ENCODE data around the gene DNAJC28.
"Not testable (repeated sequence)": the region's sequence is repeated elsewhere in the genome, so short reads cannot be mapped to it uniquely, and the experiment has no call there.

The DNAJC28 gene, protein sequence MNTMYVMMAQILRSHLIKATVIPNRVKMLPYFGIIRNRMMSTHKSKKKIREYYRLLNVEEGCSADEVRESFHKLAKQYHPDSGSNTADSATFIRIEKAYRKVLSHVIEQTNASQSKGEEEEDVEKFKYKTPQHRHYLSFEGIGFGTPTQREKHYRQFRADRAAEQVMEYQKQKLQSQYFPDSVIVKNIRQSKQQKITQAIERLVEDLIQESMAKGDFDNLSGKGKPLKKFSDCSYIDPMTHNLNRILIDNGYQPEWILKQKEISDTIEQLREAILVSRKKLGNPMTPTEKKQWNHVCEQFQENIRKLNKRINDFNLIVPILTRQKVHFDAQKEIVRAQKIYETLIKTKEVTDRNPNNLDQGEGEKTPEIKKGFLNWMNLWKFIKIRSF

DNA sequence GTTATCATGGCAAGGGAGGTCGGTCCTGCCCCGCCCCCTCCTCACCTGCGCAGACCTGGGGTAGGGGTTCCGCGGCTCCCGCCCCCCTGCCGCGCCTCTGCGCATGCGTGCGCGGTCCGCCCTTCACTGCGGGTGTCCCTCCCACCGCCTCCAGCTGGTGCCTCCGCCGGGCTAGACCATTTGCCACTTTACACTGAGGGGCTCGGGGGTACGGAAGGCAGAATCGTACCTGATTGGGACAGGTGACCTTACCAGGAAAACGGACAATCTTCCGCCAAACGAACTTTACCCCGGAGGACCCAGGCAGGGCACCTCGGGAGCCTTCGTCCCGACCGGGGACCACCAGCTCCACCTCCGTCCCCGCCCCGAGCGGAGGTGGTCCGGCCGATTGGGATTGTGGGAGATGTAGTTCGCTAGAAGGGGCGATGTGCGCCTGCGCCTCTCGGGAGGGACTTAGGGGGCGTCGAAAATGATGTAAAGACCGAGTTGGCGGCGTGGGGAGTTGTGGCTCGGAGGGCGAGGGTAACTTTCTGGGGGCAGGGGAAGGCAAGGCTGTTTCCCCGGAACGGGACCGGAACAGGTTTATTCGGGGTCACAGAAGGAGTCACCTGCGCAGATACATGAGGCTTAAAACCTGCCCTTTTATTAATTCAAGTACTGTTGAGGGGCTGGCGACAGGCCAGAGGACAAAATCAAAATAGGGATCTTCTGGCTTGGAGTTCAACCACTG is at the start of gene DNAJC28:
TSS of gene DNAJC28 (minus strand) at position 344 of the 730 bp plus-strand sequence. CDS start 2,323 bp downstream, outside the sequence.
- DNase-seq (ENCODE audit: extremely low read depth in 1 of 2, low read depth in 1 of 2), result peak; percentile 84 to 92

DNA sequence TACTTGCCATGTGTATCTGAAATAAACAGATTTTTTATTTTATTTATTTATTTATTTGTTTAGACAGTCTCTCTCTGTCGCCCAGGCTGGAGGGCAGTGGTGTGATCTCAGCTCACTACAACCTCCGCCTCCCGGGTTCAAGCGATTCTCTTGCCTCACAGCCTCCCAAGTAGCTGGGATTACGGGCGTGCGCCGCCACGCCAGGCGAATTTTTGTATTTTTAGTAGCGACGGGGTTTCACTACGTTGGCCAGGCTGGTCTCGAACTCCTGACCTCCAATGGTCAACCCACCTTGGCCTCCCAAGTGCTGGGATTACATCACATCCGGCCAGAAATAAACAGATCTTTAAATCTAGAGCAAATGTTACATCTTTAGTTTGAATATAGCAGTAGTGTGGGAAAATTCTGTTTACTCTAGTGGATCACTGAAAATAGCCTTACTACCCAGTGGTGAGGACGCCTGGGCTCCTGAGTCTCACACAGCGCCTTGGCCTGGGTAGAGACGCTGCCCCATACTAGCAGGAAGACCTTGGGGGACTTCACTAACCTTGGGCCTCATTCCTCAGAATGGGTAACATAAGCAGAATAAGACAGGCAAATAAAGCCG is 49.7 kb upstream of the DNAJC28 start:
- no peak for DNase-seq (ENCODE audit: extremely low read depth in 1 of 2, low read depth in 1 of 2)

DNA sequence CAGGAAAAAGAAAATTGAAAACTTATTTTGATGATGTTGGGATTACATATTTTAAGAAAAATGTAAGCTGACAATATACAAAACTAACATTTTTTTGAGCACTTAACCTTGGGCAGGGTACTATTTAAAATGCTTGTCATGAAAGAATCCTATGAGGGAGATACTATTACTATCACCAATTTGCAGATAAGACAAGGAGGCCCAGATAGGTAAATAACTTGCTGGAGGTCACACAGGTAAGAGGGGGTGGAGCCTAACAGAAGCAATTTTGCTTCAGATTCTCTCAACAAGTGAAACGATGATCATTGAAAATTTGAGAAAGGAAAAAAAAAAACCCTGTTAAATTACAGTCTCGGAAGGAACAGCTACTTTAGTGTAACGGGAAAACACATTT is 49.2 kb upstream of the DNAJC28 start:
- no peak for DNase-seq (ENCODE audit: extremely low read depth in 1 of 2, low read depth in 1 of 2)

DNA sequence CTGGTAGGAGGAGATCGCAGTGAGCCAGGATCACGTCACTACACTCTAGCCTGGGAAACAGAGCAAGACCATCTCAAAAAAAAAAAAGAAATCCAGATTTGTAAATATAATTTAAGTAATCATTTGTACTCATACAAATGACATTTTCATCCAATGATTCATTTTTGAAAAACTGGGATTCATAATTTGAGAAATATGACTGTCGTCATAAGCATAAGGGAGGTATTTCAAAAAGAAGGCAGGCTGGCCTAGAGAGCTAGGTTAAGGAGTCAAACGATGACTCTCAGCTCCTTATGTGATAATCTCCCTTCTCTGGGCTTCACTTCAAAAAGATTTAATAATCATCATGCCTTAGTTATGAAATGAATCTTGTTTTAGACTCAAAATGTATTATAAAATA is 48.1 kb upstream of the DNAJC28 start:
- DNase-seq (ENCODE audit: extremely low read depth in 1 of 2, low read depth in 1 of 2), result no peak

DNA sequence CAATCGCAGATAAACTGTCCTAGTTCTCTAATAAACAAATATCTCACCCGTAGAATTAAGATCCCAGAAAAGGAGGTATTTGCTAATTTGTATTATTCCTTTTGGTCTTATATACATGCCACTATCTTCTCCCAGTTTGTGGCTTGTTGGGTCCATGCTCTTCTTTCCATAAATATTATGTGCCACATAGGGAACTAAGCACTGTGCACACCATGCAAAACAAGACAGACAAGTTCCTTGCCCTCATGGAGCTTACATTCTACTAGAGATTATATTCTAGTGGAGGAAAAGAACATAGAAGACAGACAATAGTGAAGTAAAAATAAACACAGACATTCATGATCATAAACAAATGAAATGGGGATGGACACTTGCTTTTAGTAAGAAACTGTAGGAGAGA is 45.7 kb upstream of the DNAJC28 start:
- no peak for DNase-seq (ENCODE audit: extremely low read depth in 1 of 2, low read depth in 1 of 2)

DNA sequence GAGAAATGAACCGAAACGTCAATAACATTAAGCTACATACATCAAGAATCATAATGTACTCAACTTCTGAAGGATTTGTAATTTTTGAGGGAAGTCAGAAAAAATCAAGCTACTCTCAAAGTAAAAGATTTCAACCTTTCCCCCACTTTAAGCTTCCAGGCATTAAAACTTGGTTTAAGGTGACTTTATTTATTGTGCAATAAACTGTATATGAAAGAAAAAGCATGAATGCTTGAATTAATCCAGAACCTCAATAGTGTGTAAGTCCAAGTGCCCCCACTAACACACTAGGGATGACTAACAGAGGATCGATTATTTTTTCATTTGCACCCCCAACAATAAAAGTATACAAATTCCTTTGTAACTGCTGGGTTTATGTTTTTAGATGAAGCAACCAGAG is 39.5 kb upstream of the DNAJC28 start:
- no peak for DNase-seq (ENCODE audit: extremely low read depth in 1 of 2, low read depth in 1 of 2)

DNA sequence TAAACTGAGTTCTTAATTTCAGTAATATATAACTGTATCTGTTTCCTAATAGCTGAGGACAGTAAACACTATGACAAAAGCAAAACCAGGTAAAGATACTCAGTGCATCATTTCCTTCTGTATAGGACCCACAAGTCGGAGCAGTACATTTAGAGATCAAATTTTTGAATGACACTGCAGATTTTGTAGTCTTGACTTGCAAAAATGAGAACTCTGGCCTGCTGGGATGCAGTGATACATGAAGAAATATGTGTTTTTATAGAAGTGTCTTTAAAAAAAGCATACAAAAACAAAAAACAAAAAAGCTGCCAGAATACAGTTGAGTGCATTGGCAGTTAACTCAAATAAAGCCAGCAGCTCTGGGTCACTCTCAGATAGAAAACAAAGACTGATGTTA is 31.4 kb upstream of the DNAJC28 start:
- no peak for DNase-seq (ENCODE audit: extremely low read depth in 1 of 2, low read depth in 1 of 2)

DNA sequence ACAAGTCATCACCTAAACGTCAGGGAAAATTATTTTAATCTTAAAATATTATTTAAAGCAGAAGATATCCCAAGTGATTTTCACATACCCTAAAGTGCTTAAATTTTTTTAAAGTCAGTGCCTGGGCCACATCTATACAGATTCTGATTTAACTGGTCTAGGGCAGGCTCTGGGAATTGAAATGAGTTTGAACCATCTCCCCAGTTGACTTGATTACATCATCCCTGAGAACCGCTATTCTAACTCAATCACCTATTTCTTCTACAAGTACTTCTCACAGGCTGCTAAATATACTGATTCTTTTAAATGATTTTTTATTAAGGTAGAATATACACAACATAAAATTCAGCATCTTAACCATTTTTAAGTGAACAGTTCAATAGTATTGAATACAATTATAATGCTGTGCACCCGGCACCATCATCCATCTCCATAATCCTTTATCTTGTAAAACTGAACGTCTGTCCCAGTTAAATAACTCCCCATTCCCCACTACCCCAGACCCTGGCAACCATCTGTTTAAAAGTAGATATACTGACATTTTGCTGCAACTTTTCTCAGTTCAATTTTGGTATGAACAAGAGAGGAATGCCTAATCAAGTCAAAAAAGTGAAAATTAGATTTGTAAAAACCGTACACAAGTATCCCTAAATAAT is 30.9 kb upstream of the DNAJC28 start:
- no peak for DNase-seq (ENCODE audit: extremely low read depth in 1 of 2, low read depth in 1 of 2)

DNA sequence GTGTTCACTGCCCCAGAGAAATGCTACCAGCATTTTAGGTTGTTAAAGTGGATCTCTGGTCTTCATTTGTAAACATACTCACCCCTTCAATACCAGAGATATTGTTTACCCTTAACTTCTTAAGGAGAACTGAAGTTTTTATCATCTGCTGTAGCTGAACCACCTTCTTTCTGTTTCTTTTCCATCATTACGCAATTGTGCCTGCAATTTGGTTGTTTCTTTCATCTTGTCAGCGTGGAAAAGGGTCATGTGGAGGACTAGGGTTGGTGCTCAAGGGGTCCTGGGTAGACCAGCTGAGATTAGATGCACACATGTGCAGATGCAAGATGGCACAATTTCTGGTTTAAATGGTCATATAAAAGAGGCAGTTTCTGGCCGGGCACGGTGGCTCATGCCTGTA is 27.4 kb upstream of the DNAJC28 start:
- no peak for DNase-seq (ENCODE audit: extremely low read depth in 1 of 2, low read depth in 1 of 2)

DNA sequence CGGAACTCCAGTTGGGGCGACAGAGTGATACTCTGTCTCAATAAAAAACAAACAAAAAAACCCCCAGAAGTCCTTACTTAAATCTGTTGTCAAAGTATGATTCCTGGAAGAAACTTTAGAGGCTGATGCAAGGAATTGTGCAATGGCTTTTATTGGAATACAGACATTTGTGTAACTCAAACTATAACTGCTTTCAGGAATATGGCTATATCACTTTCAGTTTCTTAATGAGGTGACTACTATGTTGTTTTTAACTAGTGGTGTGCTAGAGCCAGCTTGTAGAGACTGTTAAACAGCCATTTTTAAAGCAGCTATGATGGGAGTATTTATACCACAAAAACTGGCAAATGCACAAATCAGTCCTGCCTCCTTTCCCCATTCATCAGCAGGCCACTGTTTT is 22.7 kb upstream of the DNAJC28 start:
- DNase-seq (ENCODE audit: extremely low read depth in 1 of 2, low read depth in 1 of 2), result no peak

DNA sequence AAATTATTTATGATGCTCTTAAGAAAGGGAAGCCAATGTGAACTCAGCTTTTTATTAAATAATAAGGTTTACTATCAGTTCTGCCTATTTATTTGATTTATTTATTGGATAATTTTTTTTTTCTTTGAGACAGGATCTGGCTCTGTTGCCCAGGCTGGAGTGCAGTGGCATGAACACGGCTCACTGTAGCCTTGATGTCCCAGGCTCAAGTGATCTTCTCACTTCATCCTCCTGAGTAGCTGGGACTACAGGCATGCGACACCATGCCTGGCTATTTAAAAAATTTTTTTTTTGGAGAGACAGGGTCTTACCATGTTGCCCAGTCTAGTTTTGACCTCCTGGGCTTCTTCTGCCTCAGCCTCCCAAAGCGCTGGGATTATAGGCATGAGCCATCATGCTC is 21.0 kb upstream of the DNAJC28 start:
- DNase-seq (ENCODE audit: extremely low read depth in 1 of 2, low read depth in 1 of 2), result no peak

DNA sequence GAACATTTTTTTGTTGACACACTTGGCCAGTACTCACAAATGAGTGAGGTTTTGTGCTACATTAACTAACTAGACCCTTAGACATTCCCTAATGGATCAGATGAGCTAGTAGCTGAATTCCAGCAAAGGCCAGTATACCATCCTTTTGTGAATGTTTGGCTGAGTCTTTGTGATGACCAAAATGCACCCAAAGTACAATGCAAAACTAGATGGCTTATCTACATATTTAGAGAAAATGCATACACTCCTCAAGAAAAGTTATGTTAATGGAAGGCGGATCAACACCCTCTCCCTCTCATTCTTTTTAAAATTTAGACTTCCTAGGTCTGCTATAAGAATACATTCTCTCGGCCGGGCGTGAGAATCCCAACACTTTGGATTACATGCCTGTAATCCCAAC is 20.1 kb upstream of the DNAJC28 start:
- DNase-seq (ENCODE audit: extremely low read depth in 1 of 2, low read depth in 1 of 2), result no peak

DNA sequence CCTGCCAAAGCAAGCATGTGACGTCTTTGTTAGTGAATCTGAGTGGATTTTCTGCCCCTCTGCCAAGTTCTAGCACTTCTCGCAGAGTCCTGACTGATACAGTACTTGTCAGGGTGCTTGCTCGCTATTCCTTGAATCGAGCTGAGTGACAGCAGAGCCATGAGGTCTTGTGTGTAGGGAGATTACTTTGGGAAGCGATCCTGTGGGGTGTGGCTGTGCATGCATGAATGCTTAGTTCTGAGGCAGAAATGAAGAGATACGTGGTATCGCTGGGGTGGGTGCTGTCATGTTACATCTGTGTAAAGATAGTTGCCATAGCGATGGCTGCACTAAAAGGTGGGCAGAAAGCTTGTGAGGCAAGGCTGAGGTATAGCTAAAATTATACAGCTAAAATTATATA is 19.3 kb upstream of the DNAJC28 start:
- no peak for DNase-seq (ENCODE audit: extremely low read depth in 1 of 2, low read depth in 1 of 2)

DNA sequence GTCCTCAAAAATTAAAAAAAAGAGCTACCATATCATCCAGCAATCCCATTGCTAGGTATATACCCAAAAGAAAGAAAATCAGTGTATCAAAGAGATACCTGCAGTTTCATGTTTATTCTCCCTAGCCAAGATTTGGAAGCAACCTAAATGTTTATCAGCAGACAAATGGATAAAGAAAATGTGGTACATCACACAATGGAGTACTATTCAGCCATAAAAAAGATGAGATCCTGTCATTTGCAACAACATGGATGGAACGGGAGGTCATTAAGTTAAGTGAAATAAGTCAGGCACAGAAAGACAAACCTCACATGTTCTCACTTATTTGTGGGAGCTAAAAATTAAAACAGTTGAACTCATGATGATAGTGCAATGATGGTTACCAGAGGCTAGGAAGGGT is 15.5 kb upstream of the DNAJC28 start:
- DNase-seq (ENCODE audit: extremely low read depth in 1 of 2, low read depth in 1 of 2), result not testable (repeated sequence)

DNA sequence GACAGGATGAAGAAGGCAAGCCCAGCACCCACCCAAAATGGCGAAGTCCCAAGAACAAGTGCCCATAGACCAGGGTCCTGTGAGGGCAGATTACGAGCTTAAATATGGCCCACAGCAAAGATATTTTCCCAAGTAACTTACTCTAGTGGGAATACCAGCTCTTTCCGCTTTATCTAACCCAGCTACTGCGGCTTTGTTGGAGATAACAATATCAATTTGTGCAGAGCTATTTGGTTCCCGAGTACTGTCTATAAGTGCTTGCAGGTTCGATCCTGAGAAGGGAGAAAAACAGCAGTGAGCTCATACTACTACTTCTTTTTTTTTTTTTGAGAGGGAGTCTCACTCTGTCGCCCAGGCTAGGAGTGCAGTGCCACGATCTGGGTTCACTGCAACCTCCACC is 14.3 kb upstream of the DNAJC28 start:
- no peak for DNase-seq (ENCODE audit: extremely low read depth in 1 of 2, low read depth in 1 of 2)

DNA sequence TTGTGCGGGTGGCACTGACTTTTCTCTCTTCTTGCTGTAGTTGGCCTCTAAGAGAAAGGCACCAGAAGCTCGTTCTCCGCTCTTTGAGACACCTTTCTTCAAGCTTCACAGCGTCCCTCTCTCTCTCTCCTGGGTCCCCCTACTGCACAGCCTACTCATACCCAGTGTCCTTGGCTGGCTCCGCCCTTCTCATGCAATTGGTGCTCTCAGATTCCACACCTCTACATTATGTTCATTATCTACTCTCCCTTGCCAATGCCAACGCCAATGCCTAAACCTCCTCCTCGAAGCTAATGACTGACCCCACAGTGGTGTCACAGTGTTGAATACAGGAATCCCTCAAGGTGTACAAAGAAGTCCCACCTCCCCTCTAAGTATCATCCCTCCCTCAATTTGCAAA is 4.8 kb upstream of the DNAJC28 start:
- DNase-seq (ENCODE audit: extremely low read depth in 1 of 2, low read depth in 1 of 2), result no peak

DNA sequence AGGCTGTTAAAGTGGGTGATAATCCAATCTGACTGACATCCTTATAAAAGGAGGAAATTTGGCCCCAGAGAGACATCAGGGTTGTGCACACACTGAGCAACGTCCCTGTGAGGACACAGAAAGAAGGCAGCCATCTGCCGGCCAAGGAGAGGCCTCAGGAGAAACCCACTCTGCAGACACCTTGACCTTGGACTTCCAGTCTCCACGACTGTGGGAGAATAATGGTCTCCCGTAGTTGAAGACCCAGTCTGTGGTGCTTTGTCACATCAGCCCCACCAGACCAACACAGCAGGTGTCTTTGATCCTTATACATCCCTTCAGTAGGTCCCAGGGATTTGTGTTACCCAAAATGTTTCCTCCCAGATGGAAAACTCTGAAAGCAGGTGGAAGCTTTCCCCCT is 4.2 kb upstream of the DNAJC28 start:
- no peak for DNase-seq (ENCODE audit: extremely low read depth in 1 of 2, low read depth in 1 of 2)

DNA sequence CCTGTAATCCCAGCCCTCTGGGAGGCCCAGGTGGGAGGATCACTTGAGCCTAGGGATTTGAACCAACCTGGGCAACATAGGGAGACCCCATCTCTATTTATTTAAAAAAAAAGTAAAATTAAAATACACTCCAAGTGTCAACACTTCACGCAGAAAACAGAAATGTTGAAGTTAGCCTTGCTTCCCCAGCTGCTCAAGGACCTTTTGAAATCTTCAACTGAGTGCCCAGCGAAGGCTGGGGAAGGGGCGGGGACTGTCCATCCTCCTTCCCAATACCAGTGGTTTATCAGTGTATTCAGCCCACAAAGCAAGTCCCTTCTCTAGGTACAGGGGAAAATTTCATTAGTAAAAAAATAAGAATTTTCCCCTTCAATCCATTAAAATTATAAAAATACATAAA is 2.2 kb upstream of the DNAJC28 start:
- no peak for DNase-seq (ENCODE audit: extremely low read depth in 1 of 2, low read depth in 1 of 2)

DNA sequence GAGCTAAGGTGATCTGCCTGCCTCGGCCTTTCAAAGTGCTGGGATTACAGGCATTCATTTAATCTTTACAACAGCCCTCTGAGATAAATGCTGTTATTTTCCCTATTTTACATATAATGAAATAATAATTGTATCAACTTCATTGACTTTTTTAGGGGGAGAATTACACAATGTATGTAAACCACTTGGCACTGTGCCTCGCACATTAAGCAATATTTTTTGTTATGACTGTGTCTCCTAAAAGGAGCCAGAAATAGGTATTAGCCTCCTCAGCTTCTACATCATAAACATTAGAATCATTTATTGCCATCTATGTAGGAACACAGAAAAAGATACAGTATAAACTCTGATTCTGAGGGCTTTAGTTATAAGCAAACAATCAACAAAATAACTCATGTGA is 1.1 kb upstream of the DNAJC28 start:
- DNase-seq (ENCODE audit: extremely low read depth in 1 of 2, low read depth in 1 of 2), result no peak

DNA sequence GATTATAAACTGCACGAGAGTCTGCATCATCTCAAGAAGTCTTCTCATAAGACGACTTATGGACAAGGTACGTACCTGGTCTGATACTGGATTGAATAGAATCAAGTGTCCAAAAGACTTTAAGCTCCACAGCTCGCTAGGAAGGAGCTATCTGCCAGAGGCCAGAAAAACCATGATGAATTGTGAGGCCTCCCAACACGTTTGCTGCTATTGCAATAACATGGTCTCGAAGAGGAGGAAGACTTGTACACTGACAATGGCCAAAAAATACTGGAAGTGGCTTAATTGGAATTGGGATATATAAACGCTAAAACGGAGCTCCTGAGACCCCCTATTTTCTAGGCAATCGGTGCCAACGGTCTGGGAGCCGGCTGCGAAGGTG is 534 bp downstream of the DNAJC28 start:
- no peak for DNase-seq (ENCODE audit: extremely low read depth in 1 of 2, low read depth in 1 of 2)

DNA sequence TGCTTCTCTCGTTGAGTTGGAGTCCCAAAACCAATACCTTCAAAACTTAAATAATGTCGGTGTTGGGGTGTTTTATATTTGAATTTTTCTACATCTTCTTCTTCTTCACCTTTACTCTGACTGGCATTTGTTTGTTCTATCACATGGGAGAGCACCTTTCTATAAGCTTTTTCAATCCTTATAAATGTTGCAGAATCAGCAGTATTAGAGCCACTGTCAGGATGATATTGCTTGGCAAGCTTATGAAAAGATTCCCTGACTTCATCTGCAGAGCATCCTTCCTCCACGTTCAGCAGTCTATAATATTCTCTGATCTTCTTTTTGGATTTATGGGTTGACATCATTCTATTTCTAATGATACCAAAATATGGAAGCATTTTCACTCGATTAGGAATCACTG is 2.6 kb downstream of the DNAJC28 start:
- DNase-seq (ENCODE audit: extremely low read depth in 1 of 2, low read depth in 1 of 2), result no peak

DNA sequence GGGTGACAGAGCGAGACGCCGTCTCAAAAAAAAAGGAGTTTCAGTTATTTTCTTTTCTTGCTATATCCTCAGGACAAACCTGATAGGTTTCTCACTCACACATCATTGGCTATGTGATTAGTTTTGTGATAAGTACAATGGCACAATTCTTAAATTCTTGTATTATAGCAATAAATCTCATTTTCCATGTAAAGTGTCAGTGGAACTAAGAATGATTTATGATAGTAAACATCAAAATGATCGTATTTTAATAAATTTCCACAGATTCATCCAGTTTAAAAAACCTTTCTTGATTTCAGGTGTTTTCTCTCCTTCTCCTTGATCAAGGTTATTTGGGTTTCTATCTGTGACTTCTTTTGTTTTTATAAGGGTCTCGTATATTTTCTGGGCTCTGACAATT is 3.5 kb downstream of the DNAJC28 start:
- no peak for DNase-seq (ENCODE audit: extremely low read depth in 1 of 2, low read depth in 1 of 2)

Data from stimulated activated CD8-positive, alpha-beta memory T cell treated with anti-CD3 and anti-CD28 coated beads, Interleukin-7, amount 100 ng/mL, for 48 hours (primary cell).